ENCODE data around the gene SND1. TPM values are rescaled to one million over a fixed set of nuclear protein-coding genes. Genes with fewer than 3 reads are reported as not detected.

The SND1 gene
- total RNA-seq, 1 experiment from 2014 or later: 274 TPM

- no peaks in the 10 kb centered on the region for H3K27me3 Mint-ChIP-seq (ENCODE audit: insufficient read depth, unreplicated experiment)
- H3K9me3 ChIP-seq: no peaks in the 10 kb centered on the region
- H3K4me1 Mint-ChIP-seq (ENCODE audit: low read depth, unreplicated experiment): peaks cover 6% of the 10 kb centered on the region
- H3K9me3 Mint-ChIP-seq (ENCODE audit: unreplicated experiment): no peaks in the 10 kb centered on the region
- no peaks in the 10 kb centered on the region for H3K36me3 ChIP-seq (ENCODE audit: control insufficient read depth, insufficient read depth, low read length)
- no peak for DNase-seq
- H3K4me3 Mint-ChIP-seq (ENCODE audit: unreplicated experiment): no peak overlapping the region
- peaks cover 13% of the 10 kb centered on the region for H3K36me3 Mint-ChIP-seq (ENCODE audit: insufficient read depth, unreplicated experiment)
- intact Hi-C loops (cut with micrococcal nuclease; ENCODE audit: unreplicated experiment): no loop called here
- BruUV-seq (replicated peaks): no TSS peak
- no peaks in the 10 kb centered on the region for H3K27me3 ChIP-seq (replicated peaks; ENCODE audit: control insufficient read depth, insufficient read depth, low read length)
- no peak for TF ChIP-seq CTCF (IDR thresholded peaks at IDR 0.05; ENCODE audit: insufficient read depth in 1 of 2, low read depth in 1 of 2, low read length in 1 of 2, severe bottlenecking in 1 of 2, unreplicated experiment in 1 of 2)
- no peak overlapping the region for H3K27ac Mint-ChIP-seq (ENCODE audit: unreplicated experiment)
- ChIA-PET POLR2A (no interaction called here), CTCF (no interaction called here)
- no peak overlapping the region for H3K4me3 ChIP-seq (ENCODE audit: low read depth, low read length)
- H3K4me1 ChIP-seq: no peaks in the 10 kb centered on the region
Measured at GRCh38 chr7:127828843-127829500, 177.0 kb downstream of the SND1 start.

- Mint-ChIP-seq H3K27me3 (ENCODE audit: insufficient read depth, unreplicated experiment) (no peaks in the 10 kb centered on the region), H3K27ac (ENCODE audit: unreplicated experiment) (no peak overlapping the region), H3K9me3 (ENCODE audit: unreplicated experiment) (peaks cover 13% of the 10 kb centered on the region), H3K4me3 (ENCODE audit: unreplicated experiment) (no peak overlapping the region), H3K4me1 (ENCODE audit: low read depth, unreplicated experiment) (no peaks in the 10 kb centered on the region), H3K36me3 (ENCODE audit: insufficient read depth, unreplicated experiment) (peaks cover 26% of the 10 kb centered on the region)
- BruUV-seq (replicated peaks): no TSS peak
- DNase-seq: no peak
- no peak for TF ChIP-seq CTCF (IDR thresholded peaks at IDR 0.05; ENCODE audit: insufficient read depth in 1 of 2, low read depth in 1 of 2, low read length in 1 of 2, severe bottlenecking in 1 of 2, unreplicated experiment in 1 of 2)
- Histone ChIP-seq H3K4me1 (no peaks in the 10 kb centered on the region), H3K27me3 (replicated peaks; ENCODE audit: control insufficient read depth, insufficient read depth, low read length) (no peaks in the 10 kb centered on the region), H3K4me3 (ENCODE audit: low read depth, low read length) (no peak overlapping the region), H3K9me3 (peaks cover 7% of the 10 kb centered on the region), H3K36me3 (ENCODE audit: control insufficient read depth, insufficient read depth, low read length) (no peaks in the 10 kb centered on the region)
- ChIA-PET CTCF (no interaction called here), POLR2A (no interaction called here)
- intact Hi-C loops (cut with micrococcal nuclease; ENCODE audit: unreplicated experiment): no loop called here
Measured at GRCh38 chr7:127831318-127832219, 179.6 kb downstream of the SND1 start.

GRCh38 chr7:127832592-127832991 is 180.6 kb downstream of the SND1 start:
- Histone ChIP-seq H3K27me3 (replicated peaks; ENCODE audit: control insufficient read depth, insufficient read depth, low read length) (no peaks in the 10 kb centered on the region), H3K9me3 (peaks cover 17% of the 10 kb centered on the region), H3K36me3 (ENCODE audit: control insufficient read depth, insufficient read depth, low read length) (no peaks in the 10 kb centered on the region; the same call in 1 of the 2 replicates), H3K4me3 (ENCODE audit: low read depth, low read length) (no peak overlapping the region), H3K4me1 (no peaks in the 10 kb centered on the region)
- no peak for TF ChIP-seq CTCF (IDR thresholded peaks at IDR 0.05; ENCODE audit: insufficient read depth in 1 of 2, low read depth in 1 of 2, low read length in 1 of 2, severe bottlenecking in 1 of 2, unreplicated experiment in 1 of 2)
- Mint-ChIP-seq H3K9me3 (ENCODE audit: unreplicated experiment) (peaks cover 18% of the 10 kb centered on the region), H3K27ac (ENCODE audit: unreplicated experiment) (no peak overlapping the region), H3K4me1 (ENCODE audit: low read depth, unreplicated experiment) (peaks cover 1% of the 10 kb centered on the region), H3K36me3 (ENCODE audit: insufficient read depth, unreplicated experiment) (peaks cover 27% of the 10 kb centered on the region), H3K4me3 (ENCODE audit: unreplicated experiment) (no peak overlapping the region), H3K27me3 (ENCODE audit: insufficient read depth, unreplicated experiment) (no peaks in the 10 kb centered on the region)
- BruUV-seq (replicated peaks): no TSS peak
- ChIA-PET CTCF (no interaction called here), POLR2A (no interaction called here)
- DNase-seq: no peak
- intact Hi-C loops (cut with micrococcal nuclease; ENCODE audit: unreplicated experiment): no loop called here
